GM19467 (cell line): ENCODE data around the gene ENTPD8.
"Not testable (repeated sequence)": the region's sequence is repeated elsewhere in the genome, so short reads cannot be mapped to it uniquely, and the experiment has no call there.

Source experiments
- ATAC-seq: cut with Tn5 transposase; IDR thresholded peaks from one replicate; pipeline ENCODE4 v1.9.1; 2021; ENCODE audit warnings: mild to moderate bottlenecking, moderate library complexity; ENCODE audit not compliant: unreplicated experiment

ENTPD8 gene

DNA sequence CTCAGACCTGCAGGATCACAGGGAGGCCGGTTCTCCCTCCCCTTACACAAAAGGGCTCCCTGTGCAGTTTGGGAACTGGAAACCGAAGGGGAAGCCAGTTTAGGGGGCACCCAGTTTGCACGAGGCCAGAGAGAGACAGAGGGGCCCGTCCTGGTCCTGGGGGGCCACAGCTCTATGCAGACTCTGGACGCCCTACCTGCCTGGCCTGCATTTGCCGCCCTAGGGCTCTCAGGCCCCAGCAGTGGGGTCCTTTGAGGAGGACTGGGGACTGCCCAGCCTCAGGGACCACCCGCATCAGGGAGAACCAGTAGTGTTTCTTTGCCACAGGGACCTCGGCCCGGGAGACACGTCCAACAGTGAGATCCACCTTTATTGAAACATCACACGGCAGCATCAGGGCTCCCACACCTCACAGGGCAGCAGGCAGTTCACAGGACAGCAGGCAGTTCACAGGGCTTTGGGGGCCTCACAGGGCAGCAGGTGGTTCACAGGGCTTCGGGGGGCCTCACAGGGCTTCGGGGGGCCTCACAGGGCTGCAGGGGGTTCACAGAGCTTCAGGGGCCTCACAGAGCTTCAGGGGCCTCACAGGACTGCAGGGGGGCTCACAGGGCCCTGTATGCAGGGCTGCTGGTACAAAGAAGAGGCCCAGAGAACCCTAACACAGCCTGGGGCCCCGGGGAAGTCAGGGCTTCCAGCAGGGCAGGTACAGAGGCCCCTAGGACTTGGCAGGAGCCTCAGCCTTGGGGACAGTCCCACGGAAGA lies 18.6 kb upstream of the ENTPD8 start:
- no peak for ATAC-seq

GRCh38 chr9:137459152-137459600 lies 18.0 kb upstream of the ENTPD8 start, which contains the start of gene NSMF:
TSS of gene NSMF (minus strand) at chr9:137459334. CDS start at chr9:137459102, 232 bp downstream.
- ATAC-seq: peak; percentile 57

DNA sequence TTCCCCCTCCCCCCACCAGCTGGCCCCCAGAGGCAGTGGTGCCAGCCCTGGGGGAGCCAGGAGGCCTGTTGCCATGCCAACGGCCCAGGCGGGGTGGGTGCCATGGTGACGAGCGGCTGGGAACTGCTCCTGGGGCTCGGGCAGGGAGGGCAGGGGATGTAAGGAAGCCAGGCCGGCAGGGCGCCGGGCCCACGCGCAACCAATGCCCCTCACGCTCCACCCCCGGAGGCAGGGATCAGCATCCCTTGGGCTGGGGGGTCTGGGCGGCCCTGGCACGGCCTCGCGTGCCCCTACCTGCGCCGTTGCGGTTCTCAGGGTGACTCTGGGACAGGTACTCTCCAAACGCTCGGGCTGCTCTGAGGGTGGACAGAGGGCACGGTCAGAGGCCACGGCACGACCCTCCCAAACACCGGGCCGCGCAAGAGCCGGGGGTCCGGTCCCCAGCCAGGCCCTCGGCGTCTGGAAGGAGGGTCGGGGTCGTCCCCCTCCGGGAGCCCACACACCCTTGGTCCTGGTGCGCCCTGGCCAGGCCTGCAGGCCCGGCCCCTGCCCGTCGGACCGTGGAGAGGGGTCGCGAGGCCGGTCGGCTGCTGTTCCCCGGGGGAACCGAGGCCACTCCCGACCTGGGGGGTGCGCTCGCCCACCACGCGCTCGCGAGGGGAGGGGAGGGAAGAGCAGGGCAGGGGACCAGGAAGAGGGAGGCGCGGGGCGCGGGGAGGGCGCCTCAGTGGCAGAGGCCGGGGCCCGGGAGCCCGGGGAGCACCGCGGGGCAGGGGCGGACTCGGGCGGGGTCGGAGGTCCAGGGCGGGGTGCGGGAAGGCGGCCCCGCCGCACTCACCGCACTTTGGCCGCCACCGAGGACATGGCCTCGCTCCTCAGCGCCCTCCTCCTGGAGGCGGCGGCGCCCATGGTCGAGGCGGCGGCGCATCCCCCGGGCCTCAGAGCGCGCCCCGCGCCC lies 17.3 kb upstream of the ENTPD8 start:
- peak; percentile 7 for ATAC-seq

DNA sequence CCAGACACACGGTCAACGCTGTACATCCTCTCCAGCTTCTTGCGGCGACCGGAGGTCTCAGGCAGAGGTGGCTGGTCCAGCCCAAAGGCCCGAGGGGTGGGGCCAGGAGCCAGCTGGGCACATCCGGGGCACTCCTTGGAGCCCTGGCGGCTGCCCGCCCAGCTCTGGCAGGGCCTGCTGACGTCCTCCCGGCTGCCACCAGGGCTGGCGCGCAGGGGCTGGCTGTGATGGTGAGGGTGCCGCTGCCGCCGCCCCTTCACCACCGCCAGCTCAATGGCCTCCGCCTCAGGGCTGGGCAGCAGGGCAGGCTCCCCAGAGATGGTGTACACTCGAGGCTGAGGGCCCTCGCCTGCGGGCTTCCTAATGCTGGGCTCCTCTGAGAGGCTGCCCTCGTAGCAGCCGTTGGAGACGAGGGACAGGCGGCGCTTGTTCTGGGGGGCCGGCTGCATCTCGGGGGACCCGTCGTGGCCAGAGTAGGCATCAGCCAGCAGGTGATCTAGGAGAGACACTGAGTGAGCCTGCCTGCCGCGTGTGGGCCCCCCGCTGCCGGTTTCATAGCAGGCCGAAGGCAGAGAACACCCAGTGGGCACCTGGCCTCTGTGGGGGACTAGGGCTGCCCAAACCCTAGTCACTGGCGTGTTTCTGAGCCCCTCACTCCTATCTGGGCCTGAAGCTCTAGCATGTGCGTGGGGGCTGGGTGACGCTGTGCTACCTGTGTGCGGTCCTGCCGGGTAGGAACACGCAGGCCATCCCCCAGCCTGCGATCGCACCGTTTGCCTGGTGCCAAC lies 16.4 kb upstream of the ENTPD8 start:
- no peak for ATAC-seq

GRCh38 chr9:137456864-137457405 lies 15.8 kb upstream of the ENTPD8 start:
- no peak for ATAC-seq

DNA sequence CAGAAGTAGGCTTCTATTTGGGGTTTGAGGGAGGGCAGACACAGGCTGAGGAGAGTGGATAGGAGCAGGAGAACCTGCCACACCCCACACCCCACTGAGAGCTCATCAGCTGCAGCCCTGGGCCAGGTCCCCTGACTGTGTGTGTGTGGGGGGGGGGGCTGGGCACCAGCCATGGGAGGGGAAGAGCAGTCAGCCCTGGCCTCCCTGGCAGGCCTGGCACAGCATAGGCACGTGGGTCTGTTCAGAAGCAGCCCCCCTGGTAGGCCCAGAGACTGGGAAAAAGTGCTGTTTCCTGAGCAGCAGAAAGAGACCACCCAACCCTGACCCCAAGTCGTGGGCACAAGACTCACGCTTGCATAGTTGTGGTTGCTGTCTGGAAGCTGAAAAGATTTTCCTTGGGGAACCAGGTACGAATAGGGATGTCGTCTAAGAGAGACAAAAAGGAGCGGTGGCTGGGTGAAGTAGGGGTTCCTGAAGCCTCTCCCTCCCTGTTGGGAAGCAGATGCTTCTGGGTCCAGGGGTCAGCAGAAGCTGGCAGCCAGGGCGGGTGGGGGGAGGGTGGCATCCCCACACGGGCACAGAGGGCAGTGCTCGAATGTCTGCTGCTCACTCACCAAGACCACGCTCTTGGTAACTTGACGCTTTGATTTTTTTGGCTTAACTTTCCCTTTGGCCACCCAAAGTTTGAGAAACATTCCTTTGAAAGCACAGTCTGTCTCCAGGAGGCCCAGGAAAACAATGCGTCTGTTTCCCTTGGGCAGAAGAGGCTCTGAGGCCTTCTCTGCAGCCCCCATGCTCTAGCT lies 15.1 kb upstream of the ENTPD8 start:
- ATAC-seq: no peak

- ATAC-seq: no peak
Measured at GRCh38 chr9:137455359-137455991, 14.3 kb upstream of the ENTPD8 start.

- ATAC-seq: no peak
Measured at GRCh38 chr9:137454597-137455358, 13.6 kb upstream of the ENTPD8 start.

DNA sequence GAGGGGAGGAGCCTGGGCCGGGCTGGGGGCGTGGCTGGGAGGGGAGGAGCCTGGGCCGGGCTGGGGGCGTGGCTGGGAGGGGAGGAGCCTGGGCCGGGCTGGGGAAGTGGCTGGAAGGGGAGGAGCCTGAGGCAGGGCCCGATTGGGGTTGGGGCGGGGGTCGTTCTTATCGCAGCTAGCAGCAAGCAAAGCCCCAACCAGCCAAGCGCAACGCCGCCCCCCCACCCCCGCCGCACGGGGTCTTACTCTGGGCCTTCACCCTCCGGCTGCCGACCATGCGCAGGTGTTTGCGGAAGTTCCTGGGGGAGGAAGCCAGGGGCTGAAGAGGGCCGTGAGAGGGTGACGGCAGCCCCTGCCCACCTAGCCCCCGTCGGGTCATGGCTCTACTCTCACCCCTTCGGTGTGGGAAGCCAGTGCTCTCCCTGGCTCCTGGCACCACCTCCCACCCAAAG lies 13.0 kb upstream of the ENTPD8 start:
- ATAC-seq: no peak

DNA sequence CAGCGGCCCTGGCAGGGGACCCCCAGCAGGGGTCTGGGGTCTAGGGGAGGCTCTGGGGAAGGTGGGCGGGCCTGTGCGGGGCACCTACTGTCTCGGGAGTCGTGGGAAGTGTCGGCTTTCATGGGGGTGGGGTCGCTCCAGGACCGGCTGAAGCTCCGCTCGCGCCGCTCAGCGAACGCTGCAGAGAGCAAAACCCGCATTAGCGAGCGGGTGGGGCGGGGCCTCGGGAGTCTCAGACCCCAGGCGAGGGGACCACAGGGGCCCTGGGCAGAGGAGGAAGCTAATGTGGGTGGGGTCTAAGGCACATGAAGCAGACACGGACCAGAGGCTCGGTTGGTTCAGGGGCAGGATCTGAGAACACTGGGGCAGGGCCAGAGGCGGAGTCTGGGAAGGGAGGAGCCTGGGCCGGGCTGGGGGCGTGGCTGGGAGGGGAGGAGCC lies 12.5 kb upstream of the ENTPD8 start:
- no peak for ATAC-seq

DNA sequence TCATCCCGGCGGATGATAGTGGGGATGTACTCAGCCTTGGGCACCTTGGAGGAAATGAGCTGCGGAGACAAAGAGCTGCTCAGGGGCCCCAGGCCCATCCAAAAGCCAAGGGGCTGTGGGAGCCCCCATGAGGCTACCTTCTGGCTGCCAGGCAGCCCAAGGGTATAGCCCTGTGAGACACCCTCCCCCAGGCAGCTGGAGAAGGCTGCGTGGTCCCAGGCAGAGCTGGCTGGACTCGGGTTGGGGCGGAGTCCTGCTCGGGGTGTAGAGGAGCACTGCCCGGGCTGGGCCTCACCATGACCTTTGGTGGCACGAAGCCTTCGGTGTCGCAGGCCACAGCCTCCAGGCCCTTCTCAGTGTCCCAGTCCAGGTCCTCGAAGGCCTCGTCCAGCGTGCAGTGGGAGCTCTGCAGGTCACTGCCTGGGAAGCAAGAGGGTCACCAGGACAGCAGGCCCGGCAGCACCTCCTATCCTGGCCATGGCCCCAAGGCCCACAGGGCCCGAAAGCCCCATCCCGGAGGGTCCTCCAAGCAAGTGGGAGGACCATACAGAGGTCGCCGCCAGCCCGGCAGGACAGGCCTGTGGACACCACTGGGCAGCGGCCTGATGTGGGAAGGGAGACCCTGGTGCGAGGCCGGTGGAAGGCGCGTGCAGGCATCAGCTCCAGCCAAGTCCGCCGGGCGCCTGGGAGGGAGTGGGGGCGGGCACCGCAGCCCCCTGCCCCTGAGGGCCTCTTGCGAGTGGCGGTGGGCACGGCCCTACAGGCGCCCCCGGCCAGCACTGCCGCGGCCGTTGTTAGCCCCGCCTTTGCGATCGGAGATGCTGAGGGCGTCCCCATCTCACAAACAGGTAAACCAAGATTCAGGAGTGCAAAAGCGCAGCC lies 11.8 kb upstream of the ENTPD8 start:
- no peak for ATAC-seq

DNA sequence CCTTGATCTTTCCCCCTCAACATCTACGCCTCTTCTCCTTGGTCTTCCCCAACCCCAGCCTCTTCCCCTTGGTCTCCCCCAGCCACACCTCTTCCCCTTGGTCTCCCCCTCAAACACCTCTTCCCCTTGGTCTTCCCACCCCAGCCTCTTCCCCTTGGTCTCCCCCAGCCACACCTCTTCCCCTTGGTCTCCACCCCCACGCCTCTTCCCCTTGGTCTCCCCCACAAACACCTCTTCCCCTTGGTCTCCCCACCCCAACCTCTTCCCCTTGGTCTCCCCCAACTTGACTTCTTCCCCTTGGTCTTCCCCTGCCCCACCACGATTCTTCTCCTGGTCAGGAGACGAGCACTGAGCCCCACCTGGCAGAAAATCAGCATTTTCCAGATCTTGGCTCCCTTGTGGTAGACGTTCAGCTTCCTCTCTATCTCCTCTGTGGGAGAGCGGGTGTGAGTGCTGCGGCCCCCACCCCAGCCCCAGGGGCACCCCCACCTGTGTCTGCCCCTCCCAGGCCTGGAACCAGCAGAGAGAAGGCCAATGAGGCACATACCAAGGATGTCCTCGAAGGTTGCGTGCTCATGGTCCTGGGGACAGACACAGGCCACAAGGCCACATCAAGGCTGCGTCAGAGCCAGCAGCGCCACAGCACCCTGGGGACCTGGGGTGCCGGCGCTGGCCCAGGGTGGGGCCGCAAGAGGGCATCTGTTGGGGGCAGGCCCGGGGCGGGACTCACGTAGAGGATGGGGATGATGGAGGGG lies 11.0 kb upstream of the ENTPD8 start:
- ATAC-seq: no peak

DNA sequence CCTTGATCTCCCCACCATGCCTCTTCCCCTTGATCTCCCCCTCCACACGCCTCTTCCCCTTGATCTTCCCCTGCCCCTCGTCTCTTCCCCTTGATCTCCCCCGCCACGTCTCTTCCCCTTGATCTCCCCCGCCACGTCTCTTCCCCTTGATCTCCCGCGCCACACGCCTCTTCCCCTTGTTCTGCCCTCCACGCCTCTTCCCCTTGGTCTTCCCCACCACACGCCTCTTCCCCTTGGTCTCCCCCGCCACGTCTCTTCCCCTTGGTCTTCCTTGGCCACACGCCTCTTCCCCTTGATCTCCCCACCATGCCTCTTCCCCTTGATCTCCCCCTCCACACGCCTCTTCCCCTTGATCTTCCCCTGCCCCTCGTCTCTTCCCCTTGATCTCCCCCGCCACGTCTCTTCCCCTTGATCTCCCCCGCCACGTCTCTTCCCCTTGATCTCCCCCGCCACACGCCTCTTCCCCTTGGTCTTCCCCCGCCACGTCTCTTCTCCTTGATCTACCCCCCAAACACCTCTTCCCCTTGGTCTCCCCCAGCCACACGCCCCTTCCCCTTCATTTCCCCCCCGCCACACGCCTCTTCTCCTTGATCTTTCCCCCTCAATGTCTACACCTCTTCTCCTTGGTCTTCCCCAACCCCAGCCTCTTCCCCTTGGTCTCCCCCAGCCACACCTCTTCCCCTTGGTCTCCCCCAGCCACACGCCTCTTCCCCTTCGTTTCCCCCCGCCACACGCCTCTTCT lies 10.3 kb upstream of the ENTPD8 start:
- ATAC-seq: not testable (repeated sequence)

- not testable (repeated sequence) for ATAC-seq
Measured at GRCh38 chr9:137450539-137451222, 9.5 kb upstream of the ENTPD8 start.

DNA sequence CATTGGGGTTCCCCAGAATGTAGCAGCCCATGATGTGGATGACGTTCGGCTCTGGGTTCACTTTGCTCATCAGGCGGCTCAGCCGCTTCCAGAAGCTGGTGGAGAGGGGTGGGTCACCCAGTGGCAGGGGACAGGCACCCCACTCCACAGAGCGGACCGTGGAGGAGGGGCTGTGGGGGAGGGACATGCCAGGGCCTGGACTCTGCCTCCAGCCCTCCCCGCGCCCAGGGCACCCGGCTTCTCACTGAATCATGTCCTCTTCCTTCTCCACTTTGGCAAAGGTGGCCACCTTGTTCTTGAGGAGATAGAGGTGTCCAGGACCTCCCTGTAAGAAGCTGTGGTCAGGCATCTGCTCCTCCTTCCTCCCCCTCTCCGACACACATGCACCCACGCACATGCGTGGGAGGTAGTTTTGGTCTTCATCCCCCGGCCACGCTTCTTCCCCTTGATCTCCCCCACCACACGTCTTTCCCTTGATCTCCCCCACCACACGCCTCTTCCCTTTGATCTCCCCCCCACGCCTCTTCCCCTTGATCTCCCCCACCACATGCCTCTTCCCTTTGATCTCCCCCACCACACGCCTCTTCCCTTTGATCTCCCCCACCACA lies 8.9 kb upstream of the ENTPD8 start:
- ATAC-seq: no peak
